ENCODE data around the gene GRIPAP1.

GRIPAP1 gene

GRCh38 chrX:49002091-49002935 lies at the start of gene GRIPAP1:
Gene GRIPAP1, minus strand, starts transcription at chrX:49002264. Its CDS starts 35 bp downstream, at chrX:49002229.
- DNase-seq: peak in 1 of 2 experiments; percentile 56

- no peak for DNase-seq
These were observed 41.9 kb upstream of the GRIPAP1 start for GRCh38 chrX:49043987-49044281.

- DNase-seq: peak; percentile 92 to 93
These were observed 41.3 kb upstream of the GRIPAP1 start, which contains the start of gene TFE3 for GRCh38 chrX:49043220-49043986. Gene TFE3, minus strand, starts transcription at chrX:49043357. Its CDS starts 131 bp downstream, at chrX:49043226.

- no peak for DNase-seq
These were observed 40.6 kb upstream of the GRIPAP1 start for GRCh38 chrX:49042581-49043219.

- no peak for DNase-seq
These were observed 39.9 kb upstream of the GRIPAP1 start for GRCh38 chrX:49041744-49042580.

- no peak for DNase-seq
These were observed 38.4 kb upstream of the GRIPAP1 start for GRCh38 chrX:49040376-49040955.

- no peak for DNase-seq
These were observed 37.7 kb upstream of the GRIPAP1 start for GRCh38 chrX:49039598-49040375.

GRCh38 chrX:49037883-49038475 lies 35.9 kb upstream of the GRIPAP1 start:
- no peak for DNase-seq

- no peak for DNase-seq
These were observed 28.2 kb upstream of the GRIPAP1 start for GRCh38 chrX:49030283-49030682.

GRCh38 chrX:49029876-49030275 lies 27.8 kb upstream of the GRIPAP1 start:
- DNase-seq: no peak

- no peak for DNase-seq
These were observed 17.7 kb upstream of the GRIPAP1 start for GRCh38 chrX:49019599-49020249.

GRCh38 chrX:49019050-49019449 lies 17.0 kb upstream of the GRIPAP1 start:
- no peak for DNase-seq

GRCh38 chrX:49003696-49004095 lies 1.6 kb upstream of the GRIPAP1 start:
- no peak for DNase-seq

- DNase-seq: no peak
These were observed 458 bp downstream of the GRIPAP1 start for GRCh38 chrX:49001521-49002090.

GRCh38 chrX:49000636-49001035 lies 1.4 kb downstream of the GRIPAP1 start:
- DNase-seq: no peak

- no peak for DNase-seq
These were observed 3.0 kb downstream of the GRIPAP1 start for GRCh38 chrX:48999030-48999429.

GRCh38 chrX:48998391-48998790 lies 3.7 kb downstream of the GRIPAP1 start:
- no peak for DNase-seq

- no peak for DNase-seq
These were observed 4.2 kb downstream of the GRIPAP1 start for GRCh38 chrX:48997865-48998264.

GRCh38 chrX:48997455-48997854 lies 4.6 kb downstream of the GRIPAP1 start:
- DNase-seq: no peak

- no peak for DNase-seq
These were observed 5.1 kb downstream of the GRIPAP1 start for GRCh38 chrX:48996969-48997368.

All from cerebellar nuclear complex (tissue), 1 donor.